ENCODE results near the gene CRIM1.

DNA sequence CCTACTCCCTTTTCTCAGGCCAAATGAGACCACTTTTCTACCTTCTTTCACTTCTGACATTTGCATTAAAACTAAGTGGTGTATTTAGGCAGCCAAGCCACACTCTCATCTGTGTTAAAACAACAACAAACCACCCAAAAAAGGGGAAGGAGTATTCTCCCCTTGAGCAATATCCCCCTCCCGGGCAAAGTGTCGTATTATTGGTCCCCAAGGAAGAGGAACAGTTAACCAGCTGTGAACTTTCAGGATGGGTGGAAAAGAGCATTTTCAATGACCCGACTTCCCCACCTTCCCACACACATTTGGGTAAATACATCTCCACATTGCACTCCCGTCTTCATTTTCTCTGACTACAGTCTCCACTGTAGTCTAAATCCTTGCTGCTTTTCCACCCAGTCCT is 198.1 kb downstream of the CRIM1 start:
- TF ChIP-seq, protein P1, sequence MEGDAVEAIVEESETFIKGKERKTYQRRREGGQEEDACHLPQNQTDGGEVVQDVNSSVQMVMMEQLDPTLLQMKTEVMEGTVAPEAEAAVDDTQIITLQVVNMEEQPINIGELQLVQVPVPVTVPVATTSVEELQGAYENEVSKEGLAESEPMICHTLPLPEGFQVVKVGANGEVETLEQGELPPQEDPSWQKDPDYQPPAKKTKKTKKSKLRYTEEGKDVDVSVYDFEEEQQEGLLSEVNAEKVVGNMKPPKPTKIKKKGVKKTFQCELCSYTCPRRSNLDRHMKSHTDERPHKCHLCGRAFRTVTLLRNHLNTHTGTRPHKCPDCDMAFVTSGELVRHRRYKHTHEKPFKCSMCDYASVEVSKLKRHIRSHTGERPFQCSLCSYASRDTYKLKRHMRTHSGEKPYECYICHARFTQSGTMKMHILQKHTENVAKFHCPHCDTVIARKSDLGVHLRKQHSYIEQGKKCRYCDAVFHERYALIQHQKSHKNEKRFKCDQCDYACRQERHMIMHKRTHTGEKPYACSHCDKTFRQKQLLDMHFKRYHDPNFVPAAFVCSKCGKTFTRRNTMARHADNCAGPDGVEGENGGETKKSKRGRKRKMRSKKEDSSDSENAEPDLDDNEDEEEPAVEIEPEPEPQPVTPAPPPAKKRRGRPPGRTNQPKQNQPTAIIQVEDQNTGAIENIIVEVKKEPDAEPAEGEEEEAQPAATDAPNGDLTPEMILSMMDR (IDR thresholded peaks at IDR 0.05): no peak
- TF ChIP-seq POLR2AphosphoS5 (IDR thresholded peaks at IDR 0.05): no peak
- no peak for TF ChIP-seq POLR2A (IDR thresholded peaks at IDR 0.05)
